Bone marrow (tissue), 2 donors: Measurements from ENCODE around the gene P2RX2.
A peak's percentile ranks its signal among the peaks of the same experiment; 100 is the strongest.
"Not testable (repeated sequence)": the region's sequence is repeated elsewhere in the genome, so short reads cannot be mapped to it uniquely, and the experiment has no call there.

Experiments
- DNase-seq, 2 donors: peaks; one replicate each; lab custom pipeline; 2025; lab: John Stamatoyannopoulos, UW

The P2RX2 gene

DNA sequence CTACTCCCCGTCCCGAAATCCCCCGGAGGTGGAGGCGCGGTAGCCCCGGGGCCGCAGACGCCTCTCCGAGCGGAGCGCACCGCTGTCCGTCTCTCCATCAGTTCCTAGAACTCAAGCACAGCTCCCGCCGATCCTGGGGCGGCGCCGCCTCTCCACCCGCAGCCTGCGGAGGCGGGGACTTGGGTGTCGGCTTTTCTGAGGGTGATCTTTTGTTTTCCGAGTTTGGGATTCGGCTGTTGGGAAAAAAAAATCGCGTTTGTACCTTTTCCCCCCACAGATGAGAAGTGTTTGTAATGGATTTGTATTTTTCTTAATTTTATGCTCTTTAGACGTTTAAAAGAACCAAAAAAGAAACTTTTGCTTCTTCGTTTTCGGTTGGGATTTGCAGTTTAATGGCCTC lies 34.8 kb upstream of the P2RX2 start:
- no peak for DNase-seq

DNA sequence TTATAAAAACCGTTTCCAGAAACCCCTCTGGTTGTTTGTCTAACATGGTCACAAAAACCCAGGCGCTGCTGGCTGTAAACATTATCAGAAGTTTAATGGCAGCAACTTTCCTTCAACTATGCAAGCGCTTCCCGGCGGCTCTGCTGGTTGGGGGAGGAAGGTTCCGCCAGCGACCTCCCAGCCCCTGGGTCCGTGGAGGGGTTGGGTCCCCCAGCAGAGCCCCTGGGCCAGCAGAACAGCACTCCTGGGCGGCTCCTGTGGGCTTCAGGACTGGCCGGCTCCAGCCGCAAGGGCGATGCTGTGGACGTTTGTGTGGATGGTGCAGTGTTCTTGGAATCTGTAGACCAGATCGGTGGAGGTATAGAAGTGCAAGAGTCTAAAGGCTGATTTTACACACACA lies 34.1 kb upstream of the P2RX2 start:
- DNase-seq: no peak

DNA sequence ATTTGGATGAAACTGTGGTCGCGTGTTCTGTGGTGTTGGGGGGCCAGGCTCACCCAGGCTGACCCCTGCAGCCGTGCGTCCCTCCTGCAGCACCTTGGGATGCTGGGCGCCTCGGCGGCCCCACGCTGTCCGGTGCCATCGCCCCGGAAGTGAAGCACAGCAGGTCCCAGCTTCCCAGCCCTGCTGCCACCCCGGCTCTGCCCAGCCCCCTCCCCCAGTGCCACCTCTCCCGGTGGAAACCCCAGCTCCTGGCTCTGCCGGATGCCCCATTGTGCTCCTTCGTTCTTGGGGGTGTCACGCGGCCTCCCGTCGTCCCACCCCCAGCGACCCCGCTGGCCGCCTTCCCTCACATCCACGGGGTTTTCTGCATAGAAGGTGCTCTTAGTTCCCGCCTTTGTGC lies 33.4 kb upstream of the P2RX2 start:
- DNase-seq: no peak

- no peak for DNase-seq
Observed at GRCh38 chr12:132586929-132587328, 31.6 kb upstream of the P2RX2 start.

- no peak for DNase-seq
Observed at GRCh38 chr12:132587781-132588180, 30.8 kb upstream of the P2RX2 start.

- DNase-seq: no peak
Observed at GRCh38 chr12:132588319-132588718, 30.3 kb upstream of the P2RX2 start.

DNA sequence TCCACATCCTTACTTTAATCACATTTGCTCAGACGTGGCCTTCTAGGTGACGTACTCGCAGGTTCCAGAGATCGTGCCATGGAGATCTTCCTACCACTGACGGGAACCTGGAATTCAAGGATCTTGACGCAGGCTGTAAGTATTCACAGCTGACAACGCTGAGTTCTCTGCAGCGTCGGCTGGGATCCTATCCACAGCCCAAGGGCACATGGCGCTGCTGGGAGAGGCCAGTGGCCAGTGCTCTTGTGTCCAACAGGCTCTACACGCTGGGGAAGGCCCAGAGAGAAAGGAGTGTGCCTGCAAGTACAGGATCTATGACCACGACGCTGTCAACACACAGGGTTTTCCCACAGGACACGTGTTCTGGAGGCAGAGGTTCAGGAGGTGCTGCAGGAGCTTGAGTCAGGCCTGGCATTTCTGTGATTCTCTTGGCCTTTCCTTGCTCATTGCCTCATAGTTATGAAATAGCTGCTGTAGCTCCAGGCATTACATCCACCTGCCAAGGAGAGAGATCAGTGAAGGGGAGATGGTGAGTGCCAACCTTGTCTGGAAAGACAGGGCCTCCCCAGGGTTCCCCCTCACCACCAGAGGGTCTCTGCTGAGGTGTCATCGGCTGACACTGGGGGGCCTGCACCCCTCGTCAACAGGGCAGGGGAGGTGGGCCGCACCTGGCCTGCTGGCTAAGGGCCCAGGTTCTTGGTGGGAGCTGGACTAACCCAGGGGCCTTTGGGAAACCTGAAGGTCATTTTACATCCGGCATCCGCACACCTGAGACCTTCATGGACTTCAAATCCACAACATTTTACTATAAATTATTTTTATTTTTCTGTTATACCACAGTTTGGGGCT lies 29.5 kb upstream of the P2RX2 start:
- DNase-seq: no peak

- no peak for DNase-seq
Observed at GRCh38 chr12:132591107-132591935, 27.3 kb upstream of the P2RX2 start.

GRCh38 chr12:132592282-132592970 lies 26.1 kb upstream of the P2RX2 start:
- no peak for DNase-seq

- DNase-seq: no peak
Observed at GRCh38 chr12:132593071-132593470, 25.5 kb upstream of the P2RX2 start.

DNA sequence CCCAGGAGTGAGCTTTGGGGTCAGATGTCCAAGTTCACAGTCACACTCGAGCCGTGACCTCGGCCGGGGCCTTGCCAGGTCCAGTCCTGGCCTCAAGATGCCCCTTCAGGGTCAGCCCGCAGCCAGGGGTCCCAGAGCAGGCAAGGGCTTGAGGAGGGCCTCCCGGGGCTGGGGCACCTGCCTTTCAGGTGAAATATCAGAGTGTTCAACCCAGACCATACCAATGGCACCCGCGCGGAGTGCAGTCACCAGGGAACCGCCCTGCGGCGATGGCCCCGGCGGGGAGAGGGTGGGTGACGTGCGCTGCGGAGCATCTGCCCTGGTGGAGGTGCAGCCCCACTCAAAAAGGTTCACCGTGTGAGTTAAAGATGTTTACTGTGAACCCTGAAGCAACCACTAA lies 25.1 kb upstream of the P2RX2 start:
- no peak for DNase-seq

- no peak for DNase-seq
Observed at GRCh38 chr12:132593938-132594358, 24.6 kb upstream of the P2RX2 start.

DNA sequence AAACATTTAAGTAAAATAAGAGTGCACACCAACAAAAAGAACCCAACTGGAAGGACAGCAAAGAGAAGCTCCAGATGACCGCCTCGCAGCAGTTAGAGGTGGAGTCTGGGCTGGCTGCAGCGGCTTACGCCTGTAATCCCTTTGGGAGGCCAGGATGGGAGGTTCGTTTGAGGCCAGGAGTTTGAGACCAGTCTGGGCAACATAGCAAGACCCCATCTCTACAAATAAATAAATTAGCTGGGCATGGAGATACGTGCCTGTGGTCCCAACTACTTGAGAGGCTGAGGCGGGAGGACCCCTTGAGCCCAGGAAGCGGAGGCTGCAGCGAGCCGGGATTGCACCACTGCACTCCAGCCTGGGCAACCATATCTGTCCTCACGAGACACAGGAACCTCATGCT lies 23.4 kb upstream of the P2RX2 start:
- DNase-seq: no peak

DNA sequence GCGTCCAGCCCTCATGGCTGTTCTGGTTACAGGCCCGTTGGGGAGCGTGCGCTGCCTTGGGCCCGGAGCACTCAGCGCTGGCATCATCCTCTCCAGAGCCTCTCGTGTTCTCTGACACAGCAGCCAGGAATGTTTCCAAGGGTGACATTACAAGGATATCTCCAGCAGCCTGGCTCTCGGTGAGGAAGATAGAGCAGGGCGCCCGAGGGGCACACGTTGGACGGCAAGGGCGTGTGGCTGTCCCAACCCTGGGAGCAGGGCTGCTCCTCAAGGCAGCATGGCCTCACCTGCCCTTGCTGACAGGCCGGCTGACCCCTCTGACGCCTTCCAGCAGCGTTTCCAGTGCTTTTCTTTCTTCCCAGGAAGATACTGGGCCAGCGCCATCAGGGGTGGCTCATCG lies 22.6 kb upstream of the P2RX2 start:
- DNase-seq: no peak

GRCh38 chr12:132597333-132598316 lies 21.0 kb upstream of the P2RX2 start:
- DNase-seq: no peak

GRCh38 chr12:132599502-132599901 lies 19.1 kb upstream of the P2RX2 start:
- not testable (repeated sequence) for DNase-seq

- peak; percentile 27 to 45 for DNase-seq
Observed at GRCh38 chr12:132600048-132601032, 18.2 kb upstream of the P2RX2 start.

GRCh38 chr12:132601171-132601883 lies 17.2 kb upstream of the P2RX2 start:
- no peak for DNase-seq

GRCh38 chr12:132602572-132603239 lies 15.9 kb upstream of the P2RX2 start:
- DNase-seq: no peak
